Measurements from ENCODE around the gene GON7.

GON7 gene

GRCh38 chr14:93200553-93200952, 6.3 kb downstream of the GON7 start:
- H3K9me3 ChIP-seq (ENCODE audit: control insufficient read depth, insufficient read depth, low read length) = no peaks in the 10 kb centered on the region
- H3K4me2 ChIP-seq (ENCODE audit: low read length) = no peak overlapping the region
- peaks cover 49% of the 10 kb centered on the region for H3K79me2 ChIP-seq (ENCODE audit: control insufficient read depth, low read length)
- H3K4me3 ChIP-seq (ENCODE audit: low read length) = no peak overlapping the region
- no peaks in the 10 kb centered on the region for H3K27me3 ChIP-seq (ENCODE audit: control insufficient read depth, low read length)
- peaks cover 33% of the 10 kb centered on the region for H3K4me1 ChIP-seq (ENCODE audit: control insufficient read depth, low read length)
- peaks cover 17% of the 10 kb centered on the region; the same call in 1 of the 2 replicates for H4K20me1 ChIP-seq (ENCODE audit: control insufficient read depth, insufficient read depth, low read depth, low read length)
- TF ChIP-seq CTCF (IDR thresholded peaks at IDR 0.05; ENCODE audit: low read depth, low read length, poor library complexity, severe bottlenecking) = no peak
- TF ChIP-seq EZH2phosphoT487 (IDR thresholded peaks at IDR 0.05; ENCODE audit: borderline replicate concordance, low read length) = no peak
- H3K27ac ChIP-seq (ENCODE audit: low read depth, low read length) = no peak overlapping the region
- H3K9me2 ChIP-seq (replicated peaks; ENCODE audit: control insufficient read depth, low read length) = no peaks in the 10 kb centered on the region
- peaks cover 12% of the 10 kb centered on the region for H3F3A ChIP-seq (ENCODE audit: control insufficient read depth, insufficient read depth)
- peaks cover 59% of the 10 kb centered on the region for H3K36me3 ChIP-seq (ENCODE audit: control insufficient read depth, low read length)

- peaks cover 21% of the 10 kb centered on the region for H3K4me1 ChIP-seq (ENCODE audit: control insufficient read depth, low read length)
- peaks cover 9% of the 10 kb centered on the region; the same call in 1 of the 2 replicates for H4K20me1 ChIP-seq (ENCODE audit: control insufficient read depth, insufficient read depth, low read depth, low read length)
- H3K27ac ChIP-seq (ENCODE audit: low read depth, low read length) = no peak overlapping the region
- no peaks in the 10 kb centered on the region for H3K9me2 ChIP-seq (replicated peaks; ENCODE audit: control insufficient read depth, low read length)
- H3K9me3 ChIP-seq (ENCODE audit: control insufficient read depth, insufficient read depth, low read length) = no peaks in the 10 kb centered on the region
- peaks cover 50% of the 10 kb centered on the region for H3K36me3 ChIP-seq (ENCODE audit: control insufficient read depth, low read length)
- TF ChIP-seq EZH2phosphoT487 (IDR thresholded peaks at IDR 0.05; ENCODE audit: borderline replicate concordance, low read length) (no peak), CTCF (IDR thresholded peaks at IDR 0.05; ENCODE audit: low read depth, low read length, poor library complexity, severe bottlenecking) (no peak)
- H3F3A ChIP-seq (ENCODE audit: control insufficient read depth, insufficient read depth) = peaks cover 12% of the 10 kb centered on the region
- H3K27me3 ChIP-seq (ENCODE audit: control insufficient read depth, low read length) = no peaks in the 10 kb centered on the region
- H3K4me2 ChIP-seq (ENCODE audit: low read length) = no peak overlapping the region
- no peak overlapping the region for H3K4me3 ChIP-seq (ENCODE audit: low read length)
- peaks cover 34% of the 10 kb centered on the region for H3K79me2 ChIP-seq (ENCODE audit: control insufficient read depth, low read length)
Observed at GRCh38 chr14:93199031-93199430, 7.8 kb downstream of the GON7 start.

GRCh38 chr14:93195316-93195999, 11.4 kb downstream of the GON7 start:
- Histone ChIP-seq H3K79me2 (ENCODE audit: control insufficient read depth, low read length) (no peaks in the 10 kb centered on the region; the same call in 1 of the 2 replicates), H3K36me3 (ENCODE audit: control insufficient read depth, low read length) (peaks cover 35% of the 10 kb centered on the region)

More at GRCh38 chr14:93195316-93195999, 11.4 kb downstream of the GON7 start:
- TF ChIP-seq CTCF (IDR thresholded peaks at IDR 0.05; ENCODE audit: low read depth, low read length, poor library complexity, severe bottlenecking) (no peak), EZH2phosphoT487 (IDR thresholded peaks at IDR 0.05; ENCODE audit: borderline replicate concordance, low read length) (no peak)
- Histone ChIP-seq H3K27ac (ENCODE audit: low read depth, low read length) (no peak overlapping the region), H3F3A (ENCODE audit: control insufficient read depth, insufficient read depth) (no peaks in the 10 kb centered on the region), H3K4me2 (ENCODE audit: low read length) (peak overlapping the region; percentile 16; the same call in 1 of the 2 replicates), H3K4me3 (ENCODE audit: low read length) (no peak overlapping the region), H3K27me3 (ENCODE audit: control insufficient read depth, low read length) (no peaks in the 10 kb centered on the region), H3K9me2 (replicated peaks; ENCODE audit: control insufficient read depth, low read length) (no peaks in the 10 kb centered on the region), H3K4me1 (ENCODE audit: control insufficient read depth, low read length) (peaks cover 10% of the 10 kb centered on the region), H4K20me1 (ENCODE audit: control insufficient read depth, insufficient read depth, low read depth, low read length) (no peaks in the 10 kb centered on the region), H3K9me3 (ENCODE audit: control insufficient read depth, insufficient read depth, low read length) (no peaks in the 10 kb centered on the region)

Data from DOHH2 (cell line).